ENCODE measurements around the gene ATP2A3. TPM values are rescaled to one million over a fixed set of nuclear protein-coding genes. Genes with fewer than 3 reads are reported as not detected.

ATP2A3 gene
- polyA plus RNA-seq, 3 donors: 6.9 to 46.5 (median 9.5) TPM

GRCh38 chr17:3978421-3979289, 14.4 kb upstream of the ATP2A3 start:
- Histone ChIP-seq H3K4me2 (replicated peaks; ENCODE audit: extremely low read depth, low read length, poor library complexity, severe bottlenecking) (no peak overlapping the region), H2AFZ (ENCODE audit: insufficient read depth, low read depth, low read length, poor library complexity, severe bottlenecking) (no peak overlapping the region), H4K20me1 (ENCODE audit: insufficient read depth, low read length) (no peaks in the 10 kb centered on the region), H3K27ac (ENCODE audit: low read depth in 1 of 2, low read length in 2 of 2) (no peak overlapping the region), H3K4me3 (replicated peaks in 1 of 3; ENCODE audit: low read depth in 2 of 3, low read length in 3 of 3) (no peak overlapping the region), H3K27me3 (ENCODE audit: control insufficient read depth in 2 of 2, insufficient read depth in 2 of 2, low read length in 2 of 2) (no peaks in the 10 kb centered on the region), H3K4me1 (ENCODE audit: control insufficient read depth in 1 of 2, insufficient read depth in 2 of 2, low read length in 2 of 2) (peaks cover 11 to 13% of the 10 kb centered on the region in 2 donors), H3K9ac (ENCODE audit: insufficient read depth, low read length, poor library complexity, severe bottlenecking) (no peak overlapping the region), H3K36me3 (replicated peaks in 1 of 2; ENCODE audit: control insufficient read depth in 1 of 2, insufficient read depth in 2 of 2, low read length in 2 of 2) (no peaks in the 10 kb centered on the region), H3K79me2 (ENCODE audit: insufficient read depth, low read length) (no peaks in the 10 kb centered on the region), H3K9me3 (replicated peaks in 1 of 2; ENCODE audit: control insufficient read depth in 1 of 2, insufficient read depth in 1 of 2, low read length in 2 of 2) (peaks cover 6 to 15% of the 10 kb centered on the region in 2 donors)
- peaks cover 11 to 24% (median 17%) of the 10 kb centered on the region in 7 donors for H3K9me3 Mint-ChIP-seq
- intact Hi-C loops (cut with micrococcal nuclease): no loop called here
- peaks cover 2 to 11% (median 3%) of the 10 kb centered on the region in 3 donors for H3K27me3 Mint-ChIP-seq (ENCODE audit: low read depth in 3 of 3)
- H3K36me3 Mint-ChIP-seq: no peaks in the 10 kb centered on the region
- no peak overlapping the region for H3K4me3 Mint-ChIP-seq
- 90% methylated on average over 3 of the region's 6 CpGs for WGBS (ENCODE audit: insufficient coverage)
- peaks cover 12% of the 10 kb centered on the region for H3K4me1 Mint-ChIP-seq
- H3K27ac Mint-ChIP-seq: no peak overlapping the region
- DNase-seq: no peak
- TF ChIP-seq CTCF (IDR thresholded peaks at IDR 0.05): no peak

- H3K4me1 Mint-ChIP-seq: peaks cover 18% of the 10 kb centered on the region
- WGBS (ENCODE audit: insufficient coverage): 67% methylated on average over 9 of the region's 9 CpGs
These were observed 13.2 kb upstream of the ATP2A3 start for GRCh38 chr17:3977387-3977786.

More at GRCh38 chr17:3977387-3977786, 13.2 kb upstream of the ATP2A3 start:
- Histone ChIP-seq H3K4me2 (replicated peaks; ENCODE audit: extremely low read depth, low read length, poor library complexity, severe bottlenecking) (no peak overlapping the region), H3K27ac (ENCODE audit: low read depth in 1 of 2, low read length in 2 of 2) (no peak overlapping the region), H3K4me1 (ENCODE audit: control insufficient read depth in 1 of 2, insufficient read depth in 2 of 2, low read length in 2 of 2) (peaks cover 17 to 21% of the 10 kb centered on the region in 2 donors), H3K9me3 (replicated peaks in 1 of 2; ENCODE audit: control insufficient read depth in 1 of 2, insufficient read depth in 1 of 2, low read length in 2 of 2) (peaks cover 6 to 15% of the 10 kb centered on the region in 2 donors), H4K20me1 (ENCODE audit: insufficient read depth, low read length) (no peaks in the 10 kb centered on the region), H3K9ac (ENCODE audit: insufficient read depth, low read length, poor library complexity, severe bottlenecking) (no peak overlapping the region), H3K36me3 (replicated peaks in 1 of 2; ENCODE audit: control insufficient read depth in 1 of 2, insufficient read depth in 2 of 2, low read length in 2 of 2) (no peaks in the 10 kb centered on the region), H3K27me3 (ENCODE audit: control insufficient read depth in 2 of 2, insufficient read depth in 2 of 2, low read length in 2 of 2) (peaks cover 0 to 2% of the 10 kb centered on the region in 2 donors), H3K79me2 (ENCODE audit: insufficient read depth, low read length) (no peaks in the 10 kb centered on the region), H2AFZ (ENCODE audit: insufficient read depth, low read depth, low read length, poor library complexity, severe bottlenecking) (no peak overlapping the region), H3K4me3 (replicated peaks in 1 of 3; ENCODE audit: low read depth in 2 of 3, low read length in 3 of 3) (no peak overlapping the region)
- Mint-ChIP-seq H3K4me3 (no peak overlapping the region), H3K27me3 (ENCODE audit: low read depth in 3 of 3) (peaks cover 9 to 17% (median 11%) of the 10 kb centered on the region in 3 donors), H3K27ac (no peak overlapping the region), H3K36me3 (no peaks in the 10 kb centered on the region), H3K9me3 (peaks cover 11 to 24% (median 18%) of the 10 kb centered on the region in 7 donors)
- TF ChIP-seq CTCF (IDR thresholded peaks at IDR 0.05): no peak
- DNase-seq: no peak
- intact Hi-C loops (cut with micrococcal nuclease): no loop called here

Measured in CD14-positive monocyte (primary cell).